SU-DHL-6 (cell line): ENCODE measurements around the gene PTPRJ.

Source experiments
- CTCF ChIP-seq: fragments of 200-600 bp; sonication (generic); IDR thresholded peaks from one replicate; pipeline ENCODE4 v1.5.1; 2017; ENCODE audit warnings: antibody characterized with exemption, mild to moderate bottlenecking, low read length, moderate library complexity; ENCODE audit not compliant: insufficient read depth, poor library complexity, severe bottlenecking
- EZH2phosphoT487 ChIP-seq: fragments of 200-600 bp; sonication (generic), shearing (Covaris generic); conservative IDR thresholded peaks from 2 replicates; pipeline ENCODE4 v1.6.1; 2018; ENCODE audit warnings: mild to moderate bottlenecking, antibody characterized with exemption, low read length, moderate library complexity, mixed read lengths

DNA sequence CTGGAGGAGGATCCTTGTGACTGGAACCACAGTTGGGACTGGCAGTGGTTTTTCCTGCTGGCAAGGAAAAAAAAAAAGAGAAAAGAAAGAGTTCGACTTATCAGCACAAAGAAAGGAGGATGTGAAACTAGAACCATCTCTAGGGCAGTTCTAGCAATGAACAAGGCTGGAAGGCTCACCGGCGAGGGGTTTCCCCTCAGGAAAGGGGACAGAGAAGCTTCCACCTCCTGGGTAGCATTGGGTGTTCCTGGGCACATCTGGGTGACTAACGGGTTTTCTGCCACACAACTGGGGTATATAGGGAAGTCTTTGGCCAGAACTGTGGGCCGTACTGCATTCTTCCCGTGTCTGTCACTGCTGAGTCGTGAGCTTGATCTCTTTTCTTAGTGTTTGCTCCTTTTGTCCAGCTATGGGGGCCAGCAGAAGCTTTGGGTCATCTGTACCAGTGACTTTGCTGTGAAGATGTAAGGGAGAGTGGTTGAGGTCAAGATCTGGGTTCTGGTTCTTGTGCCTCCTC is 126.9 kb downstream of the PTPRJ start:
- TF ChIP-seq CTCF (no peak), EZH2phosphoT487 (no peak)
